Lower lobe of right lung (tissue), 2 donors: ENCODE results near the gene HSPBAP1. TPM values are rescaled to one million over a fixed set of nuclear protein-coding genes. Genes with fewer than 3 reads are reported as not detected.

Experiments used
- ATAC-seq, 2 donors: fragments of 200-7000 bp; cut with Tn5 transposase; one replicate each; pipeline ENCODE4 v1.9.1; 2020 to 2022; ENCODE audit warnings: mild to moderate bottlenecking in 2 of 2, moderate library complexity in 2 of 2
- DNase-seq: peaks from one replicate; pipeline ENCODE4 v3.0.0-alpha.2; 2020
- H3K27ac ChIP-seq: fragments of 200-600 bp; one replicate; pipeline ENCODE4 v1.8.0; 2022
- H3K27me3 ChIP-seq: fragments of 200-600 bp; one replicate; pipeline ENCODE4 v1.8.0; 2022; ENCODE audit warnings: low read depth
- H3K36me3 ChIP-seq: fragments of 200-600 bp; one replicate; pipeline ENCODE4 v1.8.0; 2022; ENCODE audit warnings: mild to moderate bottlenecking
- H3K4me1 ChIP-seq: fragments of 200-600 bp; one replicate; pipeline ENCODE4 v1.8.0; 2022
- H3K4me3 ChIP-seq: fragments of 200-600 bp; one replicate; pipeline ENCODE4 v1.8.0; 2022; ENCODE audit warnings: mild to moderate bottlenecking
- H3K9me3 ChIP-seq: fragments of 200-600 bp; one replicate; pipeline ENCODE4 v1.8.0; 2022
- intact Hi-C: fragments of 100-400 bp; cut with DNase I; formaldehyde crosslinking; loops from one replicate; pipeline ENCODE4 v1.11.0; 2022
- total RNA-seq: library from RNA; stranded (reverse); fragmentation: NEBNext Ultra II Directional; extraction: Animal tissue kit (Norgen Biotek cat#: 25700); gene quantifications from one replicate; pipeline ENCODE4 v1.2.1, GENCODE V29; 2021
- TF ChIP-seq, protein P1 (sequence below): fragments of 200-600 bp; IDR thresholded peaks from one replicate; pipeline ENCODE4 v1.8.0; 2022; ENCODE audit warnings: antibody characterized with exemption, mild to moderate bottlenecking
- donor health status: DM: no; HTN: yes; CAD: no; lungs with severe emphysema.

The HSPBAP1 gene
- total RNA-seq, 1 donor from 2014 or later, result 15.4 TPM

DNA sequence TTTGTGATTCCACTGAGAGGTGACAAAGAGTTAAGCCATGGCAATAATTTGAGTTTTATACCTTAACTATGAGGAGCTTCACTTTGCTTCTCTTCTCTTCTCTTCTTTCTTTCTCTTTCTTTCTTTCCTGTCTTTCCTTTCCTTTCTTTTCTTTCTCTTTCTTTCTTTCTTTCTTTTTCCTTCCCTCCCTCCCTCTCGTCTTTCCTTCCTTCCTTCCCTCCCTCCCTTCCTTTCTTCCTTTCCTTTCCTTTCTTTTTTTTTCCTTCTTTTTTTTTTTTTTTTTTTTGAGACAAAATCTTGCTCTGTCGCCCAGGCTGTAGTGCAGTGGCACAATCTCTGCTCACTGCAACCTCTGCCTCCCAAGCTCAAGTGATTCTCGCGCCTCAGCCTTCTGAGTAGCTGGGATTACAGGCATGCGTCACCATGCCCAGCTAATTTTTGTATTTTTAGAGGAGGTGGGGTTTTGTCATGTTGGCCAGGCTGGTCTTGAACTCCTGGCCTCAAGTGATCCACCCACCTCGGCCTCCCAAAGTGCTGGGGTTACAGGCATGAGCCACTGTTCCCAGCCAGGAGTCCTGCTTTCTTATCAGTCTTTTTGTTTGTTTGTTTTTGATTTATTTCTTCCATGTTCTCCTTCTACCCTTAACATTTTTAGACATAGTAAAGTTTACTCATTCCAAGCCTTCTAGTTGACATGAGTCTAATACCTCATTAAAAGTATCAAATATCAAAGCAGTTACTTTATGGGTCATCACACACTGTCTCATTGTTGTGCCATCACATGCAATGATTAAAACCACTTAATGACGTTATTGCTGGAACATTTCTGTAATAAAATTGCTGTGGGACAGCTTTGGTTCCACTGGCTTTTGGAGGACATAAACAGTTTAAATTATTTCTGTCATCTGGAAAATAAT, 31.1 kb upstream of the HSPBAP1 start:
- Histone ChIP-seq H3K4me1 (no peaks in the 10 kb centered on the region), H3K27ac (no peak overlapping the region)

DNA sequence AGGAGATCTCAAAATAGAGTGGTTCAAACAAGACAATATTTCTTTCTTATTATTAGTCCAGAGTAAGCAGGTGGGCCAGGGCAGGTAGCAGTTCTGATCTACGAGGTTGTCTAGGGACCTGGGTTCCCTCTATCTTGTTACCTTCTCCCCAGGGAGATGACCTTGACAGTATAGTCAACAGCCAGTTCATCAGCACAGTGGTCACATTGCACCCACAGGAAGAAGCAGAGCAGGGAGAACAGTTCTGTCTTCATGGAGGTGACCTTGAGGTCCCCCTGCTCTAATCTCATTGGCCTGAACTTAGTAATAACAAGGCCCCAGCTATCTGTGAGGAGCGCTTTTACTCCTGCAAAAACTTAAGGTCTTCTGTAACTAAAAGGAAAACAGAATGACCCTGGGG, 23.0 kb upstream of the HSPBAP1 start:
- no peaks in the 10 kb centered on the region for H3K27me3 ChIP-seq
- intact Hi-C loops, result no loop called here
- H3K36me3 ChIP-seq, result no peaks in the 10 kb centered on the region
- no peaks in the 10 kb centered on the region for H3K4me1 ChIP-seq
- ATAC-seq (no peak), DNase-seq (no peak)
- no peak overlapping the region for H3K27ac ChIP-seq
- H3K9me3 ChIP-seq, result no peaks in the 10 kb centered on the region
- H3K4me3 ChIP-seq, result no peak overlapping the region
- TF ChIP-seq, protein P1, sequence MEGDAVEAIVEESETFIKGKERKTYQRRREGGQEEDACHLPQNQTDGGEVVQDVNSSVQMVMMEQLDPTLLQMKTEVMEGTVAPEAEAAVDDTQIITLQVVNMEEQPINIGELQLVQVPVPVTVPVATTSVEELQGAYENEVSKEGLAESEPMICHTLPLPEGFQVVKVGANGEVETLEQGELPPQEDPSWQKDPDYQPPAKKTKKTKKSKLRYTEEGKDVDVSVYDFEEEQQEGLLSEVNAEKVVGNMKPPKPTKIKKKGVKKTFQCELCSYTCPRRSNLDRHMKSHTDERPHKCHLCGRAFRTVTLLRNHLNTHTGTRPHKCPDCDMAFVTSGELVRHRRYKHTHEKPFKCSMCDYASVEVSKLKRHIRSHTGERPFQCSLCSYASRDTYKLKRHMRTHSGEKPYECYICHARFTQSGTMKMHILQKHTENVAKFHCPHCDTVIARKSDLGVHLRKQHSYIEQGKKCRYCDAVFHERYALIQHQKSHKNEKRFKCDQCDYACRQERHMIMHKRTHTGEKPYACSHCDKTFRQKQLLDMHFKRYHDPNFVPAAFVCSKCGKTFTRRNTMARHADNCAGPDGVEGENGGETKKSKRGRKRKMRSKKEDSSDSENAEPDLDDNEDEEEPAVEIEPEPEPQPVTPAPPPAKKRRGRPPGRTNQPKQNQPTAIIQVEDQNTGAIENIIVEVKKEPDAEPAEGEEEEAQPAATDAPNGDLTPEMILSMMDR, result no peak

More for the DNA sequence above, 31.1 kb upstream of the HSPBAP1 start:
- no peak overlapping the region for H3K4me3 ChIP-seq
- H3K27me3 ChIP-seq, result no peaks in the 10 kb centered on the region
- TF ChIP-seq, protein P1, result no peak
- ATAC-seq, result no peak
- DNase-seq, result no peak
- H3K36me3 ChIP-seq, result peaks cover 5% of the 10 kb centered on the region
- intact Hi-C loops, result no loop called here
- no peaks in the 10 kb centered on the region for H3K9me3 ChIP-seq

DNA sequence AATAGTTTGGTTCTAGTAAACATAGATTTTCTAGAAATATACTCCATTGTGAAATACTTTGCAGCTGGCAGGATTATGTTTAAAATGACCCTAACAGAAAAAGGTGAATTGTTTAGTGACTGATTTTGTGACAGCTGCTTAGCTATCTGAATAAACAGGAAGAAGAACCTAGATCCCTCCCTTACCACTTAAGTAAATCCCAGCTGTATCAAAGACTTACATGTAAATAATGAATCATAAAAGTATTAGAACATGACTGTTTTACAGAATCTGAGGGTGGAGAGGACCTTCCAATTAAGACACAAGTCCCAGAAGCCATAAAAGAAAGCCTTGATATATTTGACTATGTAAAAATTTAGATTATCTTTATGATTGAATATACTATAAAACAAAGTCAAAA, 17.1 kb upstream of the HSPBAP1 start:
- no peaks in the 10 kb centered on the region for H3K4me1 ChIP-seq
- H3K36me3 ChIP-seq, result peaks cover 7% of the 10 kb centered on the region
- H3K27me3 ChIP-seq, result no peaks in the 10 kb centered on the region
- H3K27ac ChIP-seq, result no peak overlapping the region
- H3K9me3 ChIP-seq, result no peaks in the 10 kb centered on the region
- intact Hi-C loops, result no loop called here
- DNase-seq (no peak), ATAC-seq (no peak)
- H3K4me3 ChIP-seq, result no peak overlapping the region
- TF ChIP-seq, protein P1, result no peak

DNA sequence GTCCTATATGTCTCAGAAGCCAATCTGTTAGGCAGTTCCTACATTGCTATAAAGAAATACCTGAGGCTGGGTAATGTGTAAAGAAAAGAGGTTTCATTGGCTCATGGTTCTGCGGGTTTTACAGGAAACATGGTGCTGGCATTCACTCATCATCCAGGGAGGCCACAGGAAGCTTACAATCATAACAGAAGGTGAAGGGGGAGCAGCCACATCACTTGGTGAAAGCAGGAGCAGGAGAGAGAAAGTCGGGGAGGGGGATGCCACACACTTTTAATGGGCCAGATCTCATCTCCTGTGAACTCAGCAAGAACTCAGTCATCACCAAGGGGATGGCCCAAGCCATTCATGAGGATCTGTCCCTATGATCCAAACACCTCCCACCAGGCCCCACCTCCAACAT, 10.3 kb upstream of the HSPBAP1 start:
- intact Hi-C loops, result no loop called here
- H3K9me3 ChIP-seq, result no peaks in the 10 kb centered on the region
- H3K27ac ChIP-seq, result no peak overlapping the region
- TF ChIP-seq, protein P1, result no peak
- no peak overlapping the region for H3K4me3 ChIP-seq
- peaks cover 7% of the 10 kb centered on the region for H3K36me3 ChIP-seq
- no peak for ATAC-seq
- no peak for DNase-seq
- H3K27me3 ChIP-seq, result no peaks in the 10 kb centered on the region
- H3K4me1 ChIP-seq, result no peaks in the 10 kb centered on the region

DNA sequence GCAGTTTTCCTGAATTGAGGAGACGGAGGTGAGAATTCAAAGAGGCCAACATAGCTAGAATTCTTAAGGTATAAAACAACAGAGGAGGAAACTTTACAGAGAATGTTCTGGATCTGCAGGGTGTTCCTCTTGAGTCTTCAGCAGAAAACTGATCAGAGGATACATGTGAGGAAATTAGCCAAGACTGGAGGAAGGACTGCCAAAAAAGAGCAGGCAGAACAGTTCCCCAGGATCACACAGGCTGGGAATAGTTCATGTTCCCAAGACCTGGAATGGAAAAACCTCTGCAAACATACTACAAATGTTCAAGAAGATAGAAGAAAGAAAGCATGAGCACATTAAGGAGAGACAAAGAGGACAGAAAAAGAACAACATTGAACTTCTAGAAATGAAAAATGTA, 8.7 kb upstream of the HSPBAP1 start:
- DNase-seq, result no peak
- TF ChIP-seq, protein P1, result no peak
- H3K4me1 ChIP-seq, result peaks cover 5% of the 10 kb centered on the region
- no peak for ATAC-seq
- H3K36me3 ChIP-seq, result peaks cover 1% of the 10 kb centered on the region
- H3K9me3 ChIP-seq, result no peaks in the 10 kb centered on the region
- H3K27me3 ChIP-seq, result no peaks in the 10 kb centered on the region
- H3K4me3 ChIP-seq, result no peak overlapping the region
- intact Hi-C loops, result no loop called here
- H3K27ac ChIP-seq, result no peak overlapping the region
